ENCODE data around the gene AADACL3. TPM values are rescaled to one million over a fixed set of nuclear protein-coding genes. Genes with fewer than 3 reads are reported as not detected.
"Not testable (repeated sequence)": the region's sequence is repeated elsewhere in the genome, so short reads cannot be mapped to it uniquely, and the experiment has no call there.

The AADACL3 gene
- total and polyA plus RNA-seq, 2 experiments from 2014 or later = not detected

DNA sequence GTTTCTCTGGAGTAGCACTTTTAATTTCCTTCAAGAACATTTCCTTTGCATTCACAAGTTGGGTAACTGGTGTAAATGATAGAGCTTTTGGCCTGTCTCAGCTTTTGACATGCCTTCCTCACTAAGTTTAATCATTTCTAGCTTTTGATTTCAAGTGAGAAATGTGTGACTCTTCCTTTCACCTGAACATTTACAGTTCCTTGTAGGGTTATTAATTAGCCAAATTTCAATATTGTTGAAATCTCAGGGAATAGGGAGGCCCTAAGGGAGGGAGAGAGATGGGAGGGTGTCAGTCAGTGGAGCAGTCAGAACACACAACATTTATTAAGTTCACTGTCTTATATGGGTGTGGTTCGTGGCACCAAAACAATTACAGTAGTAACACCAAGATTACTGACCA, 14.2 kb downstream of the AADACL3 start:
- Histone ChIP-seq H3F3A (ENCODE audit: insufficient read depth) (no peaks in the 10 kb centered on the region), H3K9me3 (ENCODE audit: low read depth) (no peaks in the 10 kb centered on the region), H3K4me2 (ENCODE audit: unreplicated experiment) (no peak overlapping the region), H3K36me3 (ENCODE audit: low read depth) (no peaks in the 10 kb centered on the region), H3K79me2 (ENCODE audit: insufficient read depth) (no peaks in the 10 kb centered on the region), H3K9me2 (ENCODE audit: insufficient read depth) (no peaks in the 10 kb centered on the region), H3K27me3 (replicated peaks; ENCODE audit: insufficient read depth) (no peaks in the 10 kb centered on the region), H3K27ac (no peak overlapping the region), H3K9ac (no peak overlapping the region), H3K4me1 (ENCODE audit: insufficient read depth) (no peaks in the 10 kb centered on the region), H4K20me1 (ENCODE audit: insufficient read depth) (no peaks in the 10 kb centered on the region), H3K4me3 (no peak overlapping the region), H2AFZ (no peak overlapping the region)
- WGBS, 2 experiments (ENCODE audit: low coverage in 1 of 2, low lambda C conversion rate in 2 of 2, missing lambda C conversion rate in 2 of 2) = 0 to 8% methylated on average over 1 of the region's 1 CpG
- in situ Hi-C loops (cut with MboI) = no loop called here
- TF ChIP-seq EZH2phosphoT487 (IDR thresholded peaks at IDR 0.05; ENCODE audit: insufficient read depth, low read depth) (no peak), EZH2 (IDR thresholded peaks at IDR 0.05; ENCODE audit: insufficient read depth, poor library complexity, severe bottlenecking) (no peak)
- no peak for DNase-seq

DNA sequence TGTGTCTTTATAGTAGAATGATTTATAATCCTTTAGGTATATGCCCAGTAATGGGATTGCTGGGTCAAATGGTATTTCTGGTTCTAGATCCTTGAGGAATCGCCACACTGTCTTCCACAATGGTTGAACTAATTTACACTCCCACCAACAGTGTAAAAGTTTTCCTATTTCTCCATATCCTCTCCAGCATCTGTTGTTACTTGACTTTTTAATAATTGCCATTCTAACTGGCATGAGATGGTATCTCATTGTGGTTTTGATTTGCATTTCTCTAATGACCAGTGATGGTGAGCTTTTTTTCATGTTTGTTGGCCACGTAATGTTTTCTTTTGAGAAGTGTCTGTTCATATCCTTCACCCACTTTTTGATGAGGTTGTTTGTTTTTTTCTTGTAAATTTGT, 15.2 kb downstream of the AADACL3 start:
- H3K36me3 ChIP-seq (ENCODE audit: low read depth); DNase-seq; H3K27me3 ChIP-seq (replicated peaks; ENCODE audit: insufficient read depth); in situ Hi-C loops (cut with MboI); H3K27ac ChIP-seq; H4K20me1 ChIP-seq (ENCODE audit: insufficient read depth); H3K9ac ChIP-seq; H2AFZ ChIP-seq; H3K4me3 ChIP-seq; H3K9me2 ChIP-seq (ENCODE audit: insufficient read depth); H3K4me2 ChIP-seq (ENCODE audit: unreplicated experiment); H3K9me3 ChIP-seq (ENCODE audit: low read depth); H3K79me2 ChIP-seq (ENCODE audit: insufficient read depth); H3K4me1 ChIP-seq (ENCODE audit: insufficient read depth); H3F3A ChIP-seq (ENCODE audit: insufficient read depth): not testable (repeated sequence)
- 5 to 9% methylated on average over 2 of the region's 2 CpGs for WGBS, 2 experiments (ENCODE audit: low coverage in 1 of 2, low lambda C conversion rate in 2 of 2, missing lambda C conversion rate in 2 of 2)

DNA sequence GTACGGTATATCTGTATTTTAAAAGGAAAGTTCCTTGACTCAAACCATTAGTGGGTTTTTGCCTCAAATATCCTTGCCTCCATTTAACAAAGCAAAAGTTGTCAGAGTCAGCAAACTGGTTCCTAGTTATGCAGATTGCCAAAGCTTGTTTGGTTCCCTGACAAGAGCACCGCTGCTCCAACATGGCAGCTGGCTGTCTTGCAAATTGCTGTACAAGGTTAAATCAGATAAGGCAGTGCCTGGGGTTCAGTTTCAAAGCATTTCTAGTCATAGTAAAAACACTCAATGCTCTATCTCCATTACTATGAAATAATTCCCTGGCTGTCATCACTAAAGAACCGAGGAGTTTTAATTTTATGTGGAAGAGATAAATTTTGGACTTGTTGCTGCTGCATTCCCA, 18.7 kb downstream of the AADACL3 start:
- TF ChIP-seq EZH2 (IDR thresholded peaks at IDR 0.05; ENCODE audit: insufficient read depth, poor library complexity, severe bottlenecking) = no peak
- no peak for TF ChIP-seq EZH2phosphoT487 (IDR thresholded peaks at IDR 0.05; ENCODE audit: insufficient read depth, low read depth)
- Histone ChIP-seq H2AFZ (no peak overlapping the region), H3K27me3 (replicated peaks; ENCODE audit: insufficient read depth) (no peaks in the 10 kb centered on the region), H3K4me3 (no peak overlapping the region), H3K27ac (no peak overlapping the region), H3K36me3 (ENCODE audit: low read depth) (no peaks in the 10 kb centered on the region), H4K20me1 (ENCODE audit: insufficient read depth) (no peaks in the 10 kb centered on the region), H3K9me2 (ENCODE audit: insufficient read depth) (no peaks in the 10 kb centered on the region), H3K79me2 (ENCODE audit: insufficient read depth) (no peaks in the 10 kb centered on the region), H3K4me2 (ENCODE audit: unreplicated experiment) (no peak overlapping the region), H3K9me3 (ENCODE audit: low read depth) (no peaks in the 10 kb centered on the region), H3F3A (ENCODE audit: insufficient read depth) (no peaks in the 10 kb centered on the region), H3K4me1 (ENCODE audit: insufficient read depth) (no peaks in the 10 kb centered on the region), H3K9ac (no peak overlapping the region)
- in situ Hi-C loops (cut with MboI) = no loop called here
- no peak for DNase-seq
- WGBS, 2 experiments (ENCODE audit: low coverage in 1 of 2, low lambda C conversion rate in 2 of 2, missing lambda C conversion rate in 2 of 2) = 17 to 19% methylated on average over 3 of the region's 3 CpGs

DNA sequence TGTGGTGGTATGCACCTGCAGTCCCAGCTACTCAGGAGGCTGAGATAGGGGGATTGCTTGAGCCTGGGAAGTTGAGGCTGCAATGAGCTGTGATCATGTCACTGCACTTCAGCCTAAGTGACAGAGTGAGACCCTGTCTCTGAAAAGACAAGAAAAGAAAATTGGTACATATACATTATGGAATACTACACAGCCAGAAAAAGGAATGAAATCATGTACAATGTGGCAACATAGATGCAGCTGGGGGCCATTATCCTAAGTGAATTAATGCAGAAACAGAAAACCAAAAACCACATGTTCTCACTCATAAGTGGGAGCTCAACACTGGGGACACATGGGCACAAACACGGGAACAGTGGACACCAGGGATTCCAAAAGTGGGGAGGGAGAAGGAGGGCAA, 23.0 kb downstream of the AADACL3 start:
- Histone ChIP-seq H3K79me2 (ENCODE audit: insufficient read depth) (no peaks in the 10 kb centered on the region), H3K27me3 (replicated peaks; ENCODE audit: insufficient read depth) (no peaks in the 10 kb centered on the region), H3K36me3 (ENCODE audit: low read depth) (no peaks in the 10 kb centered on the region), H3K9ac (no peak overlapping the region), H3K27ac (no peak overlapping the region), H4K20me1 (ENCODE audit: insufficient read depth) (no peaks in the 10 kb centered on the region), H3K4me1 (ENCODE audit: insufficient read depth) (no peaks in the 10 kb centered on the region), H2AFZ (no peak overlapping the region), H3K4me2 (ENCODE audit: unreplicated experiment) (no peak overlapping the region), H3F3A (ENCODE audit: insufficient read depth) (no peaks in the 10 kb centered on the region), H3K9me2 (ENCODE audit: insufficient read depth) (no peaks in the 10 kb centered on the region), H3K9me3 (ENCODE audit: low read depth) (no peaks in the 10 kb centered on the region), H3K4me3 (no peak overlapping the region)
- in situ Hi-C loops (cut with MboI) = no loop called here
- no peak for TF ChIP-seq EZH2phosphoT487 (IDR thresholded peaks at IDR 0.05; ENCODE audit: insufficient read depth, low read depth)
- no peak for TF ChIP-seq EZH2 (IDR thresholded peaks at IDR 0.05; ENCODE audit: insufficient read depth, poor library complexity, severe bottlenecking)
- DNase-seq = no peak
- 26 to 54% methylated on average over 1 of the region's 1 CpG for WGBS, 2 experiments (ENCODE audit: low coverage in 1 of 2, low lambda C conversion rate in 2 of 2, missing lambda C conversion rate in 2 of 2)

DNA sequence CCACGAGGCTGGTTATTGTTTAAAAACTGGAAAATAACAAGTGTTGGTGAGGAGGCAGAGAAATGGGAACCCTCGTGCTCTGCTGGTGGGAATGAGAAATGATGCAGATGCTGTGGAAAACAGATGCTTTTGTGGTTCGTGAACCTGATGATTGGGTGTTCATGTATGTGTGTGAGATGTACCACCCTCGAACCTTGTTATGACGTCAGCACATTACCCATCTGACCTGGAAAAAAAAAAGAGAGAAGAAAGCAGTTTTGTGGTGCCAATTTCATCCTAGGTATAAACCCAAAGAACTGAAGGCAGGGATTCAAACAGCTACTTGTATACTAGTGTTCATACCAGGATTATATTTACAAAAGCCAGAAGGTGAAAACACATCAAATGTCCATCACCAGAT, 23.7 kb downstream of the AADACL3 start:
- in situ Hi-C loops (cut with MboI) = no loop called here
- Histone ChIP-seq H3F3A (ENCODE audit: insufficient read depth) (no peaks in the 10 kb centered on the region), H3K27me3 (replicated peaks; ENCODE audit: insufficient read depth) (no peaks in the 10 kb centered on the region), H3K27ac (no peak overlapping the region), H3K4me3 (no peak overlapping the region), H3K9ac (no peak overlapping the region), H3K79me2 (ENCODE audit: insufficient read depth) (no peaks in the 10 kb centered on the region), H3K4me2 (ENCODE audit: unreplicated experiment) (no peak overlapping the region), H3K9me3 (ENCODE audit: low read depth) (no peaks in the 10 kb centered on the region), H3K4me1 (ENCODE audit: insufficient read depth) (no peaks in the 10 kb centered on the region), H4K20me1 (ENCODE audit: insufficient read depth) (no peaks in the 10 kb centered on the region), H3K36me3 (ENCODE audit: low read depth) (no peaks in the 10 kb centered on the region), H3K9me2 (ENCODE audit: insufficient read depth) (no peaks in the 10 kb centered on the region), H2AFZ (no peak overlapping the region)
- DNase-seq = no peak
- 30 to 38% methylated on average over 5 of the region's 5 CpGs for WGBS, 2 experiments (ENCODE audit: low coverage in 1 of 2, low lambda C conversion rate in 2 of 2, missing lambda C conversion rate in 2 of 2)
- TF ChIP-seq EZH2phosphoT487 (IDR thresholded peaks at IDR 0.05; ENCODE audit: insufficient read depth, low read depth) (no peak), EZH2 (IDR thresholded peaks at IDR 0.05; ENCODE audit: insufficient read depth, poor library complexity, severe bottlenecking) (no peak)
